CD4-positive, alpha-beta T cell treated with Interleukin-15 for 4 hours (primary cell): ENCODE data around the gene SMIM33.
"Not testable (repeated sequence)": the region's sequence is repeated elsewhere in the genome, so short reads cannot be mapped to it uniquely, and the experiment has no call there.

Experiments used
- DNase-seq: peaks from one replicate; pipeline ENCODE4 v3.0.0-alpha.2; 2020; ENCODE audit warnings: low spot score

The SMIM33 gene

DNA sequence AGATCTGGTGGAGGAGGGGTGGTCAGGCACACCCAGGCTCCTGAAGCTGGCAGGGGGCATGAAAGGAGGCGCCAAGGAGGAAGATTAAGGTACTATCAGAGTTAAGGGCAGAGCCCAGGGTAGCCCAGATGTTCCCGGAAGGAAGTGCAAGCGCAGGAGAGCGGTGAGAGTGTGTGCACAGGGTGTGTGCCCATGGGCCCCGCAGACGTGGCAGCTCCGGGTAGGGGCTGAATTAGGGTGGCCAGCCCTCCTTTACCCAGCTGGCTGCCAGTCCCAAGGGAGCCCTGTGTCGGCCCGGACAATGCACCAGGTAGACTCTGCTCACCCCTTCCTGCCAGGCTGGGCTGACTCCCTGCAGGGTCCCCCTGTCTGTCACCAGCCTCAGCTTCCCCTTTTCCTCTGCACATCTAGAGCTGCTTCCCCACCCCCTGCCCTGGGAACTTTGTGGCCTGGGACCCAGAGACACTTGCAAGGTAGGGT, at the start of gene SMIM33:
Gene SMIM33, plus strand, starts transcription at position 184 of the 480 bp plus-strand sequence. Its CDS starts 118 bp downstream, at position 302.
- peak; percentile 36 for DNase-seq

DNA sequence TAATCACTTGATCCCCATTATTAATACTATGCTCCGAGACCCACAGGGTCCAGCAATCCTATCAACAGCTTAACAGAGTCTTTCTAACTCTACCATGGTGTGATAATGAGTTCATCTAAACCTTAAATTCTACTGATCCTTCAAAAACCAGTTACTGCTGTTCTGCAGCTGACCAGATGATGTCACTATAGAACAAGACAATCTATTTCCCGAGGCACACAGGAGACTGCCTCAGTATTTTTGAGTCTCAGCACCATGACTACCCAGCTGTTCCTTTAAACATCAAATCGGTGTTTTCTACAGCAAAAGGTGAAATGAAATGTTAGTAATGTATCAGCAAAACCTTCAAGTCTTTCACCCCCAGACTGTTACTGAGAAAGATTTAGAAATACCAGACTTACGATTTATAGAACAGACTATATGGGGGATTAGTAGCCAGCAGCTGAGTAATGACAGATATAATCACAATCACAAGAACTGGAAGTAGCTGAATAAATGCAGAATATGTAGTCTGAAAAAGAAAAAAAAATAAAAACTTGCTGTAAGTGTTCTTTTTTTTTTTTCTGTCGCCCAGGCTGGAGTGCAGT, 48.4 kb upstream of the SMIM33 start:
- DNase-seq = peak; percentile 85

DNA sequence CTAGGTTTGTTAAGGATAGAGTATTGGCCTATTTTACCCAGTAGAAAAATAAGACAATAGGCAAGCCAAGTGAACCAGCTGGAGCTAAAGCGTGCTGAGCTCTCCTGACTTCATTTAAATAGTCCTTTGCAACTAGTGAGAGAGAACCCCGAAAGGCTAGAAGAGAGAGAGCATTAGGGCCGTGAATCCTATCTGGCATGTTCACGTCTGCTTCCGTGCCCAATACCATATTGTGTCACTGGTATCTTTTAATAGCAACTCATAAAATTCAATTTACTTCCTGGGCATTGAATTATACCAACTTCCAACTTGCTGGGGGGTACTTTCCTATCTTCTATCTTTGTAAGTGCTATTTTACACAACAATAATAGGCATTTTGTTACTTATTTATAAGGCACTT, 45.3 kb upstream of the SMIM33 start:
- no peak for DNase-seq

DNA sequence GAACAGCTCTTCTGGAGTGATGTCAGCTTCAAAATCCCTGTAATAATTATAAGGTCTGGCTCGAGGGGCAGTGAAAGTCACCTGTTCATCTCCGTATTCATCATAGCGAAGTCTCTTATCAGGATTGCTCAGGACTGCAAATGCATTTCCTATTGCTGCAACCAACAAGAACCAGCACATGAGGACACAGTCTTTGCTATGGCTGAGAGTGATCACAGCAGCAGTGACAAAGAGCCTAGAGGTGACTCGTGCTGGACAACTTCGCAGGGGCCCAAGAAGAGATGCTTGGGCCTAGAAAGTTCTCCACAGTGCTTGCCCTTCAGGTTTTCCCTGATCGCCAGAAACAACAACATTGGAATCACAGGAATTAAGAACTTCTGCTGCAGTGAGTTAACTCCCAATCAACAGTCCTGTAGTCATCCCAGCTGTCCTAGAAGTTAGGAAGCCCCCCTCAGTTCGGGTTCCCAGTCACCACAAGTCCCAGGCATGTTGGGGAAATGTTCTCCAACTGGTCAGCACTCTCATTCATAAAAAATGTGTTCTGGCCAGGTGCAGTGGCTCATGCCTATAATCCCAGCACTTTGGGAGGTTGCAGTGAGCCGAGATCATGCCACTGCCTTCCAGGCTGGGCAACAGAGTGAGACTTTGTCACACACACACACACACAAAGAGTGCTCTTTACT, 44.5 kb upstream of the SMIM33 start:
- DNase-seq = no peak

DNA sequence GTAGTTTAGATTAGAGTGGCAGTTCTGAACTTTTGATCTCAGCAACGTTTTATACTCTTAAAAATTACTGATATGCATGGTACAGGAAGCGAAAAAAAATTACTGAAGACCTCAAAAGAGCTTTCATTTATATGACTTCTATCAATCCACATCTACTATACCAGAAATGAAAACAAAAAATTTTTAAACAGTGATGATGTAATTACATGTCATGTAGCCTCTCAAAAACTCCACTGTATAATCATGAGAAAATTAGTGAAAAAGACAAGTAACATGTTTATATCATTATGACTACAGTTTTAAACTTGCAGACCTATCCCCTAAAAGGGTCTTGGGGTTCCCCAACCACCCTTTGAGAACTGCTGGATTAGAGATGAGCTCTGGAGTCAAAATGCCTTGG, 40.8 kb upstream of the SMIM33 start:
- DNase-seq = no peak

DNA sequence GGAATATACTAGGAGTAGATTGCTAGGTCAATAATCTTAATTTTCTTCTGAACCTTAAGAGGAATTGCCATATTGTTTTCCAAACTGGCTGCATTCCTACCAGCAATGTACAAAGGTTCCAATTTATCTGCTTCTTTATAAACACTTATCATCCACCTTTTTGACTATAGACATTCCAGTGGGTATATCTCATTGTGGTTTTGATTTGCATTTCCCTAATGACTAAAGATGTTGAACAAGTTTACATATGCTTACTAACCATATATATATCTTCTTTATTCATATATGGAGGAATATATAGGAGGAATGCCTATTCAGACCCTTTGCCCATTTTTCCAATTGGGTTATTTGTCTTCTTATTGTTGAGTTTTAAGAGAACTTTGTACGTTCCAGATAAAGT, 39.1 kb upstream of the SMIM33 start:
- no peak for DNase-seq

DNA sequence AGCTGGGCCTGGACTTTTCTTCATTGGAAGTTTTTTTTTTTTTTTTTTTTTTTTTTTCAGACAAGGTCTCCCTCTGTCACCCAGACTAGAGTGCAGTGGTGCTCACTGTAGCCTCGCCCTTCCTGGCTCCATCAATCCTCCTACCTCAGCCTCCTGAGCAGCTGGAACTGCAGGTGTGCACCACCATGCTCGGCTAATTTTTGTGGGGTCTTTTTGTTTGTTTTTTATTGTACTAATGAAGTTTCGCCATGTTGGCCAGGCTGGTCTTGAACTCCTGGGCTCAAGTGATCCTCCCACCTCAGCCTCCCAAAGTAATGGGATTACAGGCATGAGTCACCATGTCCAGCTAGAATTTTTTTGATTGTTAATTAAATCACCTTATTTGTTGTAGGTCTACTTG, 35.1 kb upstream of the SMIM33 start:
- no peak for DNase-seq

DNA sequence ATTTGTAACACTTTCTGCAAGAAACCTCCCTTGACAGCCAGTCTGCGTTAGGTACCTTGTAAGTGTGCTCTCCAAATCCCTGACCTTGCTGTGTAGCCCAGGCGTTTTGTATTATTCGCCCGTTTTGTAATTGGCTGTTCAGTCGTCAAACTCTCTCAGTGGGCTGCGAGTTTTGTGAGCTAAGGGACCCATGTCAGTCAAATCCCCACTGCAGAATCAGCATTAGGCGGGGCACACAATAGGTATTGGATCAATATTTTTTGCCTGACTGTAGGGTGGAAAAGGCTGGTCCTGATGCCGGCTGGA, 32.1 kb upstream of the SMIM33 start:
- DNase-seq = no peak

DNA sequence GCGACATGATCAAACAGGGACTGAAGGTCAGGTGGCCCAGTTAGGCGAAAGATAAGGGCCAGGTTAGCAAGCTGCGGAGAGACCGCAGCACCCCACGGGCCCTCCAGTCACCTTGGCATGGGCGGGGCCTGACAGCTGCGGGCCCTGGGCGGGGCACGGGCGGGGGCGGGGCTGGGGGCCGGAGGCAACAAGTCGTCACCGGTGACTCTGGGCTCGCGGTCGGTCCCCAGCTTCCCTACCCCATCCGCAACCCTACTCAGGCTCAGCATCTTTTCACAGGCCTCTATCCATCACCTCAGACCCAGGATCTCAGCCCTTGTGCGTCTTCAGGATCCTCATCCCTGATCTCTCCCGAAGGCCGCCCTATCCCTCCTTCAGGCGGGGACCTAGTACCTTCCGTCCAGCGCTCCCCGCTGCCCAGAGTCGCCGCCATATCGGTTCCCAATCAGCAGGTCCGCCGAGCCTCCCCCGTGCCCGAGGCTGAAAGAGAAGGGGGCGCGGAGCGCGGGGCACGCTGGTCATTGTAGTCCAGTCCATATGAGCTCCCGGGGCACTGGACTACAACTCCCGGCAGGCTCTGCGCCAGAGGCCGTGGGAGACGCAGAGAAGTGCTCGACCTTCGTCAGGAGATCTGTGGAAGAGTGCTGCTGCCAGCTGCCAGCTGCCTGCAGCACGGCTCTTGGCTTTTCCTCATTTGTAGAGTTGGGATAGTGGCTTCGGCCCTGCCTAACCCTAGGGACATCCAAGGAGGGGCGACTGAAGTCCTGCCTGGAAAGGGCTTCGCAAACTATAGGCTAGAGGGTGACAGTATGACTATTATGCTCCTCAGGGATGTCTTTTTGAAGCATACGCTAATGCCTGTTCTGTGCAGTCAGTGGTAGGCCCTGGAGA, 31.5 kb upstream of the SMIM33 start, which contains the start of gene DNAJC18:
Gene DNAJC18, minus strand, starts transcription at position 513 of the 891 bp plus-strand sequence. Its CDS starts 80 bp downstream, at position 433.
- DNase-seq = peak; percentile 88

DNA sequence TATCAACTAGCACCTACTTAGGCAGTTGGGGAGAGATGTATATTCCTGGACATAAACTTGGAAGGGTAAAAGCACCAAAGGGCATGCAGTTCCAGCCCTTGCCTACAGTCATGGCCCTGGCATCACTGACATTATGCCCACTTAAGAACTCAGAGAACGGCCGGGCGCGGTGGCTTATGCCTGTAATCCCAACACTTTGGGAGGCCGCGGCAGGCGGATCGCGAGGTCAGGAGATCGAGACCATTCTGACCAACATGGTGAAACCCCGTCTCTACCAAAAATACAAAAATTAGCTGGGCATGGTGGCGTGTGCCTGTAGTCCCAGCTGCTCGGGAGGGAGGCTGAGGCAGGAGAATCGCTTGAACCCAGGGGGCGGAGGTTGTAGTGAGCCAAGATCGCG, 30.4 kb upstream of the SMIM33 start:
- DNase-seq = not testable (repeated sequence)

DNA sequence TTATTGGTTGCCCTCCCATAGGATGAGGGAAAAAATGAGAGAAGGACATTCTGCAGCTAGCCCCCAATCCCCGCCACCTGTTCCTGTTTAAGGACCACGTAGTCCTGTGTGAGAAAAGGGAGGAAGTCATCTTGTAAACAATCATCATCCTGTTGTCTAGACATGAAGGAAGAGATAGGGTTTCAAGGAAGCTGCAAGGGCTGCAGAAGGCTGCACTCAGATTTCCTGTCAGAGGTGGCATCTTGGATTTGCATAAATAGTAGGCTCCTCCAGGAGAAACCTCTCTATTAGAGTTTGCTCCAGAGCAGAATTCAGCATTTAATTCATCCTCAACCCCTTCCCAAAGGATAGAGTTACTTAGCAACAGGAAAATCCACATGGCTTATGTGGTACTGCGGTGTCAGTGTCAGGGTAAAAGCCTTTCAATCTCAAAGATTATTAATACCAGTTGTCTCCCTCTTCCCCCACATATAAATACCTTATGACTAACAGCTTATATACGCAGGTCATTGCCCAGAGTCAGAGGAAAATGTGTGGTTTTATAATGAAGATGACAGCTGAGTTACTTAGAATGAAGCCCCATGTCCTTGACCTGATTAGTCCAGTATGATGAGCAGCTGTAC, 26.9 kb upstream of the SMIM33 start:
- peak; percentile 34 for DNase-seq

DNA sequence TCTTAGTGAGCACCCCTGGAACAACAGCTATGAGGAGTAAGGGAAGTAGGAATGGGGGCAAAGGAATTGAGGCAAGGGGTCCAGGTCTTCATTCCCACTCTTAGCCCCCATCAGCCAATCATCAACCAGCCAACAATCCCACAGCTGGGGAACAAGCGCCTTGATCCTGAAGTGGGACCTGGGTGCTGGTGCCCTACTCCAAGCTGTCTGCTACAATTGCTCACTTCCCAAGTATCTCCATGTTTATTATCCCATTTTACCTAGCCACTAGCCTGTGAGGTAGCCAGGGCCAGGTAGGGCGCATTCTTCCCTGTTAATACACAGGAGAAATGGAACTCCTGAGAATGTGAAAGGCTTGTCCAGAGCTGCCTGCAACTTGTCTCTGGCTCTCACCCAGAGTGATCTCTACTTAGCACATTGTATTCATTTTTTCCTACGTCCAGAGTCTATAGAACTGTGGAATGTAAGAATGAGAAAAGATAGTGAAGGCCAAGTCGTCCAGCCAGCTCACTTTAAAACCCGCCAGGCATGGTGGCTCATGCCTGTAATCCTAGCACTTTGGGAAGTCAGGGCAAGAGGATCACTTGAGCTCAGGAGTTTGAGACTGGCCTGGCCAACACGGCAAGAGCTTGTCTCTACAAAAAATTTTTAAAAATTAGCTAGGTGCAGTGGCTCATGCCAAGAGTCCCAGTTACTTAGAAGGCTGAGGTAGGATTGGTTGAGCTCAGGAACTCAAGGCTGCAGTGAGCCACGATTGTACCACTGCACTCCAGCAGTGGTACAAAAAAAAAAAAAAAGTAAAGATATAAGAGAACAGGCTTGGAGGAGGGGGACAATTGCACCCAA, 25.3 kb upstream of the SMIM33 start:
- DNase-seq = no peak

DNA sequence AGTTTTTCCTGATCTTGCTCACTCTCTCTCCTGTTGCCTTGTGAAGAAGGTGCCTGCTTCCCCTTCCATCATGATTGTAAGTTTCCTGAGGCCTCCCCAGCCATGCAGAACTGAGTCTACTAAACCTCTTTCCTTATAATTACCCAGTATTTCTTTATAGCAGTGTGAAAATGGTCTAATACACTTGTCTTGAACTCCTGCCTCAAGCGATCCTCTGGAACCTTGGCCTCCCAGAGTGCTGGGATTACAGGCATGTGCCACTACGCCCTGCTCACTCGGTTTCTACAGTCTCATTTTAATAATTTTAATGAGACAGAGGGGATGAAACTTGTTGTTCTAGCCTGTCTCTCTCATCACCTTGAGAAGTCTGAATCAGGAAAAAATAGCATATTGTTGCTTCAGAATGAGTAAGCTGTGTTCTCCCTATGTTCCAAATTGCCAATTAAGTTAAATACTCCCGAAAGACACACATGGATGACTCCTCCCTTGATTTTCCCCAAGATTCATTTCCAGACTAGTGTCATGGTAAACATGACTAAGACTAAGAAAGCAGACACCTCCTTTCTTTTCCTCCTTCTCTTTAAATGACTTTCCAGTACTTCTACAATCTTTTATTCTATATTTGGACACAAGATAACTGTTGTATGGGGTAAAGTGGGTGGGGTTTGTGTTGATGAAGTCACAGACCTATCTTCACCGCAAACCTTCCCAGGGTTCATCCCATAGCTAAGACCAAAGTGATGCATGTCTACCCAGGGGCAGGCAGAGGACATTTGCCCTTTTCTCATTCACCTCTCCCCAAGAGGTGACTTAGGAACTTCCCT, 23.6 kb upstream of the SMIM33 start:
- no peak for DNase-seq

DNA sequence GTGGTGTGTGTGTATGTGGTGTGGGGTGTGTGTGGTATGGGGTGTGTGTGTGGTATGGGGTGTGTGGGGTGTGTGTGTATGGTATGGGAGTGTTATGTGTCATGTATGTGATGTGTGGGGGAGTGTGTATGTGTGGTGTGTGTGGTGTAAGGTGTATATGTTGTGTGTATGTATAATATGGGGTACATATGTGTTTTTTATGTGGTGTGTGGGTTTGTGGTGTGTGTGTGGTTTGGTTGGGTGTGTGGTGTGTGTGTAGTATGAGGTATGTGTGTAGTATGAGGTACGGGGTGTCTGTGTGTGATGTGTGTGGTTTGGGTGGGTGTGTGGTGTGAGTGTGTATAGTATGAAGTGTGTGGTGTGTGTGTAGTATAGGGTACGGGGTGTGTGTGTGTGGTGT, 19.6 kb upstream of the SMIM33 start:
- no peak for DNase-seq

DNA sequence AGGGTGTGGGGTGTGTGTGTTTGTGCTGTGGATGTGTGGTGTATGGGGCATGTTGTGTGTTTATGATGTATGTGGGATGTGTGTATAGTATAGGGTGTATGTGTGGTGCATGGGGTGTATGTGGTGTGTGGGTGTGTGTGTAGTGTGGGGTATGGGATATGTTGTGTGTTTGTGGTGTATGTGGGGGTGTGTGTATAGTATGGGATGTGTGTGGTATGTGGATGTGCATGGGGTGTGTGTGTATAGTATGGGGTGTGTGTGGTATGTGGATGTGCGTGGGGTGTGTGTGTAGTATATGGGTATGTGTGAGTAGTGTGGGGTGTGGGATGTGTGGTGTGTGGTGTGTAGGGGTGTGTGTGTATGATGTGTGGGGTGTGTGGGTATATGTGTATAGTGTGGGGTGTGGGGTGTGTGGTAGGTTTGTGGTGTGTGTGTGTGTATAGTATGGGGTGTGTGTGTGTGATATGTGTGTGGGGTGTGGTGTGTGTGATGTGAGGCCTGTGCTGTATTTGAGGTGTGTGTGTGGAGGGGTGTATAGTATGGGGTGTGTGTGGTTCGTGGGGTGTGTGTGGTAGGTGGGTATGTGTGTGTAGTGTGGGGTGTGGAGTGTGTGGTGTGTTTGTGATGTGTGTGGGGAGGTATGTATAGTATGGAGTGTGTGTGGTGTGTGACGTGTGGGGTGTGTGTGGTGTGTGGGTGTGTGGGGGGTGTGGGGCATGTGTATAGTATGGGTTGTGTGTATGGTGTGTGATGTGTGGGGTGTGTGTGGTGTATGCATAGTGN, 18.7 kb upstream of the SMIM33 start:
- no peak for DNase-seq

DNA sequence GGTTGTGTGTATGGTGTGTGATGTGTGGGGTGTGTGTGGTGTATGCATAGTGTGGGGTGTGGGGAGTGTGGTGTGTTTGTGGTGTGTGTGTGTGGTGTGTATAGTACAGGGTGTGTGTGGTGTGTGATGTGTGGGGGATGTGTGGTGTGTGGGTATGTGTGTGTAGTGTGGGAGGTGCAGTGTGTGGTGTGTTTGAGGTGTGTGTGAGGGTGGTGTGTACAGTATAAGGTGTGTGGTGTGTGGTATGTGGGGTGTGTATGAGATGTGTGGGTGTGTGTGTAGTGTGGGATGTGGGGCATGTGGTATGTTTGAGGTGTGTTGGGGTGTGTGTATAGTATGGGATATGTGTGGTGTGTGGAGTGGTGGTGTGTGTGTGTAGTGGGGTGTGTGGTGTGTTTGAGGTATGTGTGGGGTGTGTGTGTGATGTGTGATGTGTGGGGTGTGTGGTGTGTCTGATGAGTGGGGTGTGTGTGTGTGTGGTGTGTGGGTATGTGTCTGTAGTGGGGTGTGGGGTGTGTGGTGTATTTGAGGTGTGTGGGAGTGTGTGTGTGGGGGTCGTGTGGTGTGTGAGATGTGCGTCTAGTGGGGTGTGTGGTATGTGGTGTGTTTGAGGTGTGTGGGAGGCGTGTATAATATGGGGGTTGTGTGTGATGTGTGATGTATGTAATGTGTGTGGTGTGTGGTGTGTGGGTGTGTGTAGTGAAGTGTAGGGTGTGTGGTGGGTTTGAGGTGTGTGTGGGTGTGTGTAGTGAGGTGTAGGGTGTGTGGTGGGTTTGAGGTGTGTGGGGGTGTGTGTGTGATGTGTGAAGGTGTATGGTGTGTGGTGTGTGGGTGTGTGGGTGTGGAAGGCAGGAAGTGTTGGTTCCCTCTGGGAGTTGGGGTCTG, 16.9 kb upstream of the SMIM33 start:
- DNase-seq = peak; percentile 48

DNA sequence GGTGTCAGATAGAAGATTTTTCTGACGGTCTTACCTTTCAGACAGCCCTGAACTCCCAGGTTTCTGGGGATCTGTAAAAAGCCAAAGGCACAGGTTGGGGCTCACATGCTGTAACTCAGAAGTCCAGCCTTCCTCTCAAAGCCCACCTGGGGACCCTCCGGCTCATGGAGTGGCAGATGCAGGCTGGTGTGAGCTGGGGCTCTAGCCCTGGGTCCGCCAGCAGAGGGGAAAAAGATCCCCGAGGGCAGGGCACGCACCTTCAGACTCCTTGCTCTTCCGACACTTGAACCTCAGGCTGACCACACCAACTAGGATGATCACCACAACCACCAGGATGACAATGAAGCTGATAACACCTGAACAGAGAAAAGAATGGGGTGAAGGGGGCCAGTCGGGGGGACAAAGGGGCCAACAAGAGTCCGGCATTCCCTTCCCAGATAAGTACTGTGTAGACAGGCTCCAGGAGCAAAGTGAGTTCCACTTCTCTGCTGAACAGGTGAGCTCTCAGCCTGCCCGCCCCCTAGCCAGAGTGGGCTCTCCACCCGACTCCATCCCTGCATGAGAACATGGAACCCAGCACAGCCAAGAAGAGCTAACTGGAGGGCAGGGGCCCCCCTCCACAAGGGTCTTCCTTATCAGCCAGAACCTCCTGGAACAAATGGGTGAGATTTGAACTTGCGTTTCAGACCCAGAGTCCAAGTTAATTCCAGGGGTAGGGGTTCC, 16.1 kb upstream of the SMIM33 start:
- DNase-seq = no peak

DNA sequence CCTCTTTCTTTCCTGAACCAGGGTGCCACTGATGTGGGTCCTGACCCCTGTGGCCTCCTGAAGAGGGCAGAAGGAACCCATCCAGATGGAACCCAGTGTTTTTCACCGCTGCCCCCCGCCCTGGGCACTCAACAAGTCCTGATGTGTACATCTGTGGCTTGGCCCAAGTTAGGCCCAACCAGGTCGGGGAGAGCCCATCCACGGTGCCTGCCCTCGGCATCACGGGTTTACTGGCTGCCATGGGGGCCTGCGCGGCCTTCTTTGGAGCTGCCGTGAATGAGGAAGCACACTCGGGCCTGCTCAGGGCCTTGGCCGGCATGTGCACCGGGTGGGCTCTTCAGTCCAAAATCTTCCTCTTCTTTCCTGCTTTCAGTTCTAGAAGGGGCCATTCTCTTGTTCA, 14.0 kb upstream of the SMIM33 start:
- no peak for DNase-seq
